Measurements from ENCODE around the gene MYADML2. TPM values are rescaled to one million over a fixed set of nuclear protein-coding genes. Genes with fewer than 3 reads are reported as not detected.
A peak's percentile ranks its signal among the peaks of the same experiment; 100 is the strongest.
"Not testable (repeated sequence)": the region's sequence is repeated elsewhere in the genome, so short reads cannot be mapped to it uniquely, and the experiment has no call there.

MYADML2 gene
- total RNA-seq, 1 donor from 2014 or later = not detected

DNA sequence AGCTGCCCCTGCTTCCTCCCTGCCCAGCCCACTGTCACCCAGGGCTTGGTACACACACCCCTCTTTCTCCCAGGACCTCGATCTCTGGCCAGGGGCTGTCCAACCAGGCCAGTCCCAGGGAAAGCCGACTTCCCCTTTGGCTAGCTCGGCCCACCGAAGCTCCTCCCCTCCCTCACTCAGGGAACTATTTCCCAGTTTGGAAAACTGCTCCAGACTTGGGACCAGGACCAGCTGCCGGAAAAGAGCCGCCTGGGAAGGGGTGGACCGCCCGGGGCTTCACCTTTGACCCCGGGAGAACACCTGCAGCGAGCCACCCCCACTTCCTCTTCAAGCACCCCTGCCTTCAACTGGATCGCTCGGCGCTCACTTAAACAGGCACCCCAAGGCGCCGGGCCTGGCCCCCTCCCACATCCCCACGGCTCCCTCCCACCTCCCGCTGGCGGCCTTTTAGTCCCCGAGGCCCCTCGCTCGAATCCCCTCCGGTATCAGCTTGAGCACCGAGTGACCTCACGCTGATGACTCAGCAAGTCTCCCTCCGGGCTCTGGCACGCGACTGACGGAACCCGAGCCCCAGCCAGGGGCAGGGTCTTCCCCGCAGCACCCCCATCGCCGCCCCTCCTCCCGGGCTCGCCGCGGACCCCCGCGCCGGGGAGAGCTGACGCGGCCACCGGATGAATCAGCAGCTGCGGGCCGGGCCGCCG is 20.4 kb downstream of the MYADML2 start:
- DNase-seq (ENCODE audit: low read depth in 2 of 2) = peak; percentile 82

GRCh38 chr17:81925860-81926450 is 21.1 kb downstream of the MYADML2 start:
- no peak for DNase-seq (ENCODE audit: low read depth in 2 of 2)

DNA sequence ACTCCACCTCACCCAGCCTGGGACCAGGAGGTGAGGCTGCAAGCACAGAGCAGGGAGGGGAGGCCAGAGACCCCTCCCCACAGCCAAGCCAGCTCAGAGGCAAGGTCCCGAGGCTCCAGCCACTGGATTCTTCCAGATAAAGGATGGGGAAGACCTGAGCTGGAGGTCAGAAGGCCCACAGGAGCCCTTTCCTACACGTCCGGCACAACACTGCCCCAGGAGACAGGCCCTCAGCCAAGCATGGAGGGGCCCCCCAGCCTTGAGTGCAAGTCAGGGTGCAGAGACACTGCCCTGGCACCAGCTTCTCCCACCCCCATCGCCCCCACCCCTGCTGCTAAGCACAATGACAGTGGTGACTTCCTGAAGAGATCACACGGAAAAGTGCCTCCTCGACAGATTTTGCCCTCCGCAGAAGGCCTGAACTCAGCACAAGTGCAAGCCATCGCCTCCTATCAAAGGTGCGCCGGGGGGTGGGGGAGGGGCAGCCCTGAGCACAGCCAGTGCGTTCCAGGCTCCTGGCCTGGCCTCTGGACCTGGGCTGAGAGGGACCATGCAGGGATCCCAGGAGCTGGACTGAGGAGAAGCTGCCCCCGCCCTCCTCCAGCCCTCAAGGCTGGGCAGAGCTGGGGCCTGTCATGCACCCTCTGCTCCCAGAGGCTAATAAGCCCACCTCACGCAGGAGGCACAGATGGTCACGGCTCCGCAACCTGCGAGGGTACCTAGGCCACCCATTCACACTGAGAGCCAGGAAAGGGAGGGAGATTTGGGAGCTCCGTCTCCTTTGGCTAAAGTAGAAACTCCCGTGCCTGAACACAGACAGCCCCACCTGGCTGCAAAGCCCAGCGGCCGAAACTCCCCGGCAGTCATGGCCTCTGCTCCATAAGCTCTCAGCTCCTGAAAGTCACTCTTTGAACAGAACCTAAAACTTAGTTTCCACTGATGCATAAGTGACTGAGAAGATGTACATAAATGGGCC is 22.2 kb downstream of the MYADML2 start:
- no peak for DNase-seq (ENCODE audit: low read depth in 2 of 2)

GRCh38 chr17:81923302-81924260 is 23.5 kb downstream of the MYADML2 start:
- peak; percentile 49 to 64 for DNase-seq (ENCODE audit: low read depth in 2 of 2)

DNA sequence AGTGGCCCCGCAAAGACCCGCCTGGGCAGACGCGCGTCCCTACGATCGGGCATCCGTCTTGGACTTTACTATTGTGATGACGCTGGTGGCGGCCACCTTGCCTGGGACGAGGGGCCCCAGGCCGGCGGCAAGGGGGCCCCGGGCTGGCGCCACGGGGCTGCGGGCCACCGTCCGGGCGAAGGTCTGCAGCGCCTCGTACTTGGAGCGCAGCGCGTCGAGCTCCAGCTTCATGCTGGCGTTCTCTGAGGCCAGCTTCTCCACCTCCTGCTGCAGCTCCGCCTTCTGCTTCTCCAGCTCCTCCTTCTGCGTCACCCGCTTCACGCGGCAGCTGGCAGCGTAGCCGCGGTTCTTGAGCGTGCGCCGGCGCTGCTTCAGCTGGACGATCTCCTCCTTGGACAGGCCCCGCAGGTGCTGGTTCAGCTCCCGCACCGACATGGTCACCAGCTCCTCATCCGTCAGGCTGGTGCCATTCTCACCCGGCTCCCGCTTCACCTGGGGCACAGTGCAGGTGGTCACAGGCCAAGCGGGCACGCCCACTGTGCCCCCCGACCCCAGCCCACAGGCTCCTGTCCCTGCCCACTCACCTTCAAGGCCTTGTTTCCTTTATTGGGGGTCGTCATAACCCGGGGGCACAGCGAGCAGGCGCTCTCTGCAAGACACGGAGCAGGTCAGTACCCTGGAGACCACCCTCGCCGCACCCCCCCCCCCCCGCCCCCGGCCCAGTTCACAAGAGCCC is 24.3 kb downstream of the MYADML2 start:
- no peak for DNase-seq (ENCODE audit: low read depth in 2 of 2)

DNA sequence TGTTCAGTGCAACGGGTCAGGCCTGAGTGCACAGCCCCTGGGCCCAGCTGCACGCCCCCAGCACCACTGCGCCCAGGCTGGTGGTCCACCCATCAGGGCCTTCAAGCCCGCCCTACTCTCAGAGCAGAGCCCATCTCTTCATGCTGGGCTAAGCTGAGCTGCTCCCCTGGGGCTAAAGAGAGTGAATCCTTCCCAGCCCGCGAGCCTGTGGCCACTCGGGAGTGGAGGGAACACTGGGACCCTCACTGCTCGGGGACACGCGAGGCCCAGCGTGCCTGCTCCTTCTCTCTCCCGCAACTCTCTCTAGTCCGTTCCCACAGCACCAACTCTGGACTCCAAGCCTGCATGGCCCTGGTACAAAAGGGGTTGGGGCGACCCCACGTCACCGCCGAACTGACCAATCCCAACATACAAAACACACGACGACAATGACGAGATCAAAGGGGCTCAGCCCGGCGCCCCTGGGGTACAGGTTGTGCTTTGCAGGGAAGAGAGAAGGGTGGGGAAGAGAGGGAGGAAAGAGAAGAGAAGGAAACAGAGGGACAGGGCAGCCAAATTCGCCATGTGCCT is 25.0 kb downstream of the MYADML2 start:
- no peak for DNase-seq (ENCODE audit: low read depth in 2 of 2)

DNA sequence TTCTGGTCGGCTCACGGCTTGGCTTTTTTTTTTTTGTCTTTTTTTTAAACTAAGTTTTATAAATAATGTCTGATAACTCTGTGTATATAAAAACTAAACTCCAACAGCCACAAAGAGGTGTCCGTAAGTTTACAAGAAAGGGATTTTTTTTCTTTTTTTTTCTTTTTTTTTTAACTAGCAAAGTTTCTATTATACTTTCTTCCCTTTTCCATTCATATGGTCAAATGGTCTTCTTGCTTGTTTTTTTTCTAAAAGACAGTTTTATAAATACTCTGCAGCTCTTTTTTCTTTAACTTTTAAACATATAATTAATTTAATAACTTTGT is 25.5 kb downstream of the MYADML2 start:
- DNase-seq (ENCODE audit: low read depth in 2 of 2) = no peak

DNA sequence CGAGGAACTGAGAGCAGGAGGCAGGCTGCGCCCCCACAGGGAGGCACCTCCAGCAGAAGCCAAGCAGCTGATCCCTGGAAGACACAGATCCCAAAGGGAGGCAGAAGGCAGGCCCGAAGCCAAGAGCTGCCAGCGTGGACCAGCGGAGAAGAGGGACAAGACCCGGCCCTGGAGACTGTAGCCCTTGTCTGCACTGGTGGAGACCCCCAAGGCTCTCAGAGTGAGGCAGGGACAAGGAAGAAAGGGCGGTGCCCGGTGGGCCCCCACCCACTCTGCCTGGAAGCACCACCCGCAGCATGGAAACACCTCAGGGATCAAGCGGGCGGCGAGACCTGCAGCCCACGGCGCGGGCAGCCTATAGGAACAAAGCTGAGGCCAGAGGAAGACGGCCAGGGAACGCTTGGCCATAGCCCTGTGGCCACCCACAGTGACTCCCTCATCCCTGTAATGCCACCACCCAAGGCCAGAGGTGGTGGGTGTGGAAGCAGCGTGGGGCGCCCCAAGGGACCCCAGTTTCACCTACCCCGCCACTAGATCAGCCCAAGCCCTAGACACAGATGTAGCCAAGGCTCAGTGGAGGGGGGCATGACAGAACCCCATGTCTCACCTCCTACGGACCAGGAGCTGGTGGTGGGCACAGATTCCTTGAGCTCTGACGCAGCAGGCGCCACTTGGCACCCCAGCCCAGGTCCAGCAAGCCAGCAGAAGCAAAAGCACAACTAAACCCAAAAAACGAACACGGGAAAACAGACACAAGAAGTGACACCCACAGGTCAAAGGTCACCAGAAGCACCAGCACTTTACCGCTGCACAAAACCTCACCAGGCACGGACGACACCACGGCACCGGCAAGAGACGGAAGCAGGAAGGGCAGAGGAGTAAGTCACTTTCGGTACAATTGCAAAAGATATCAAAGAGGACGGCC is 26.2 kb downstream of the MYADML2 start:
- no peak for DNase-seq (ENCODE audit: low read depth in 2 of 2)

DNA sequence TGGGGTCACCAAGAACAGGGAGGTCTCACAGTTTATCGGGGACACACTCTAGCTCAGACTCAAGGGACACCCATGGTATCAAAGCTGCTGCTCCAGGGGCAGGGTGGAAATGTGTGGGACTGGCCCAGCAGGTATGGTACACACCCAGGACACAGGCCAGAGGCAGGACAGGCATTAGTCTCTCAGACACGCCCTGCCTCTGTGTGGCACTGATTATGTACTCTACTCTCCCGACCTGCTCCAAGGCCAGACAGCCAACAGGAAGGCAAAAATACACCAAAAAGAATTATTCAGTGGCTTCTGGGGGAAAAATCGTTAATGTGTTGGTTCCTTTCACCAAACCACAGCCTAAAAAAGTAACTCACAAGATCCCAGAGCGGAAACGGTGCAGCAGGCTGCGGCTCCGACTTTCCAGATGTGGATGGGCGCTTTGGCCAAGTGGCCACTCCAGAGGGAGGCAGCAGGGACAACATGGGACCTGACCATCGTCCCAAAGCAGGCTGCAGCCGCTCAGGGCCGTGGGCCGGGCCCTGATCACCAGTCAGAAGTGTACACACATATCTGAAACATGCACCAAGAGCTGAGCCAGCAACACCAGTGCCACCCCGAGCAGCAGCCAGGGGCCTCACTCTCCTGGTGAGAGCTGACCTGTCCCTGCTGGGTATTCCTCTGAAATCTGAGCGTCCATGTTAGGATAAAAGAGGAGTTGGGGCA is 28.0 kb downstream of the MYADML2 start:
- no peak for DNase-seq (ENCODE audit: low read depth in 2 of 2)

DNA sequence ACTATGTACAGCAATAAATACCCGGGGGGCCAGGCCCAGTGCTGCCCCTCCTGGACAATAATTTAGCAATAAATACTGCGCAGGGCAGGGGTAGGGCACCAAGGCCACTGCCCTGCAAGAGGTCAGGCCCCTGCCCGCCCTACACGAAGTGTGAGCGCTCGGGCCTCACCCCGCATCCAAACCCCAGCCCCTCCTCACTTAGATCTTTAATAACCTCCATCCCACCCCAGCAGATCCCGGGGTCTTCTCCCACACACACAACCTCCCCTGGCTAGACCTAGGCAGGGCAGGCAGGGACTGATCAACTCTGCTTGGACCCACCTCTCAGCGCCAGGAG is 28.7 kb downstream of the MYADML2 start:
- DNase-seq (ENCODE audit: low read depth in 2 of 2) = not testable (repeated sequence)

- DNase-seq (ENCODE audit: low read depth in 2 of 2) = peak; percentile 69 to 84
Measured at GRCh38 chr17:81917565-81918332, 29.3 kb downstream of the MYADML2 start, which contains the start of gene SIRT7. Gene SIRT7, minus strand, starts transcription at chr17:81918176. Its CDS starts 45 bp downstream, at chr17:81918131.

DNA sequence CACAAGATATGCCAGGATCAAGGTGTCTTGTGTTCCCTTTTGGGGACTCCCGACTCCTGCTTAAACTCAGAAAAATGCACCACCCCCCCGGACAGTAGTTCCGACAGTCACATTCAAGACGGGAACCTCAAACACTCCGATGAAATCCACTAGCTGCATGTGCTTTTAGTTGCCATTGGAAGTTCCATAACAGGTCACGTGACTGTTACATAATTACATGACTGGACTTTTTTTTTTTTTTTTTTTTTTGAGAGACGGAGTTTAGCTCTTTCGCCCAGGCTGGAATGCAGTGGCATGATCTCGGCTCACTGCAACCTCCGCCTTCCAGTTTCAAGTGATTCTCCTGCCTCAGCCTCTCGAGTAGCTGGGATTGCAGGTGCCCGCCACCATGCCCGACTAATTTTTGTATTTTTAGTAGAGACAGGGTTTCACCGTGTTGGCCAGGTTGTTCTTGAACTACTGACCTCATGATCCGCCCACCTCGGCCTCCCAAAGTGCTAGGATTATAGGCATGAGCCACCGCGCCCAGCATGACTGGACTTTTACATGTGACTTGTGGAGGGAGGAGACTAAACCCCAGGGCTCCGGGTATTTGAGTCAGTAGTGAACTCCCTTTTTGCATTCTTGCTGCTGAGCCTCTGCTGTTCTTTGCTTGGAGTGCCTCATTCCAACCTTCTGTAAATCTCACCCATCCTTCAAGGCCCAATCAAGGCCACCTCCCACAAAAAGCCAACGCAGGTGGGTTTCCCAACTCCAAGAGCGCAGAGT is 30.6 kb downstream of the MYADML2 start:
- peak in 1 of 2 donors; percentile 26 for DNase-seq (ENCODE audit: low read depth in 2 of 2)

GRCh38 chr17:81915331-81915730 is 31.7 kb downstream of the MYADML2 start:
- DNase-seq (ENCODE audit: low read depth in 2 of 2) = no peak

DNA sequence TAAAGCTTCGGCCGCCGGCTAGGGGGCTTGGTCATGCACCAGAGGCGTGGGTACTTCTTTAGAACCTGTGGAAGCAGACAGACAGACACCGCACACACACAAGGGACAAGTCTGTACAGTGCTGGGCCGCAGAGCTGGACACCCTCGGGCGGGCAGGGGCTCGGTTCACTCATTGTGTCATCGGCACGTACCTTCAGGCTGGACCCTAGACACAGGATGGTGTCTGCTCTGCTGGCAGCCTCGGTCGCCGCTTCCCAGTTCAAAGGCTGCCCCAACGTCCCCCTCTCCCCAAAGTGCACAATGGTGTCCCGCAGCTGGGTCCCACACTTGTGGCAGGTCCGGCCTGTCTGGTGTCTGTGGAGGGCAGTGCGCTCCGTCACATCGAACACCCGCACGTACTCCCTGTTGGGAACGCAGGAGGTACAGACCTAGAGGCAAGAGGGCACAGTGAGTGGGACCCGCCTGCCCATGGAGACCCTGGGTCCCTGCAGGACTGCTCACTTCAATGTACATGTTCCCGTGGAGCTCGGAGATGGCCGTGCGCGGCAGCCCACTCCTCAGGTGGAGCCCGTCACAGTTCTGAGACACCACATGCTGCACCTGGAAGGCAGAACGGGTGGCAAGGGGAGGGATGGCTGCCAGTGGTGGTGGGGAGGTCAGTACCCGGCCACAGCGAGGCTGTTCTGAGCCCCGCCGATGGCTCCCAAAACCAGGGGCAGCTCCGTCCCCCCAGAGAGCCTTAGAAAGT is 32.8 kb downstream of the MYADML2 start:
- DNase-seq (ENCODE audit: low read depth in 2 of 2) = no peak

GRCh38 chr17:81913394-81914102 is 33.5 kb downstream of the MYADML2 start:
- no peak for DNase-seq (ENCODE audit: low read depth in 2 of 2)

Data from lung microvascular endothelial cell (primary cell).